ENCODE data around the gene MACROD2.
A peak's percentile ranks its signal among the peaks of the same experiment; 100 is the strongest.

Gene MACROD2

GRCh38 chr20:15639839-15640238 is 1644.5 kb downstream of the MACROD2 start:
- FAIRE-seq (no peak), DNase-seq (ENCODE audit: insufficient read length, low spot score) (no peak)

- no peak for DNase-seq (ENCODE audit: insufficient read length, low spot score)
- FAIRE-seq, result no peak
These were observed 1646.8 kb downstream of the MACROD2 start for GRCh38 chr20:15642109-15642508.

- FAIRE-seq (no peak), DNase-seq (ENCODE audit: insufficient read length, low spot score) (no peak)
These were observed 1647.4 kb downstream of the MACROD2 start for GRCh38 chr20:15642676-15643075.

- no peak for FAIRE-seq
- no peak for DNase-seq (ENCODE audit: insufficient read length, low spot score)
These were observed 1648.4 kb downstream of the MACROD2 start for GRCh38 chr20:15643713-15644112.

- FAIRE-seq (no peak), DNase-seq (ENCODE audit: insufficient read length, low spot score) (no peak)
These were observed 1650.5 kb downstream of the MACROD2 start for GRCh38 chr20:15645816-15646215.

GRCh38 chr20:15653396-15654207 is 1658.3 kb downstream of the MACROD2 start:
- DNase-seq (ENCODE audit: insufficient read length, low spot score) (no peak), FAIRE-seq (no peak)

- FAIRE-seq (peak; percentile 90), DNase-seq (ENCODE audit: insufficient read length, low spot score) (peak; percentile 28)
These were observed 1658.9 kb downstream of the MACROD2 start for GRCh38 chr20:15654208-15654649.

- no peak for FAIRE-seq
These were observed 1660.1 kb downstream of the MACROD2 start for GRCh38 chr20:15655295-15655874.

GRCh38 chr20:15656124-15656523 is 1660.8 kb downstream of the MACROD2 start:
- FAIRE-seq, result no peak
- no peak for DNase-seq (ENCODE audit: insufficient read length, low spot score)

More at GRCh38 chr20:15655295-15655874, 1660.1 kb downstream of the MACROD2 start:
- no peak for DNase-seq (ENCODE audit: insufficient read length, low spot score)

- FAIRE-seq (no peak), DNase-seq (ENCODE audit: insufficient read length, low spot score) (no peak)
These were observed 1663.0 kb downstream of the MACROD2 start for GRCh38 chr20:15658295-15658694.

GRCh38 chr20:15673206-15673605 is 1677.9 kb downstream of the MACROD2 start:
- DNase-seq (ENCODE audit: insufficient read length, low spot score), result no peak
- no peak for FAIRE-seq

GRCh38 chr20:15674253-15675060 is 1679.1 kb downstream of the MACROD2 start:
- DNase-seq (ENCODE audit: insufficient read length, low spot score) (no peak), FAIRE-seq (no peak)

- FAIRE-seq (no peak), DNase-seq (ENCODE audit: insufficient read length, low spot score) (no peak)
These were observed 1679.8 kb downstream of the MACROD2 start for GRCh38 chr20:15675061-15675514.

- FAIRE-seq, result no peak
These were observed 1680.6 kb downstream of the MACROD2 start for GRCh38 chr20:15675813-15676484.

GRCh38 chr20:15676815-15677214 is 1681.5 kb downstream of the MACROD2 start:
- FAIRE-seq, result no peak

More at GRCh38 chr20:15675813-15676484, 1680.6 kb downstream of the MACROD2 start:
- DNase-seq (ENCODE audit: insufficient read length, low spot score), result no peak

GRCh38 chr20:15682690-15683089 is 1687.4 kb downstream of the MACROD2 start:
- no peak for DNase-seq (ENCODE audit: insufficient read length, low spot score)

More at GRCh38 chr20:15676815-15677214, 1681.5 kb downstream of the MACROD2 start:
- no peak for DNase-seq (ENCODE audit: insufficient read length, low spot score)

GRCh38 chr20:15692570-15692969 is 1697.3 kb downstream of the MACROD2 start:
- FAIRE-seq (no peak), DNase-seq (ENCODE audit: insufficient read length, low spot score) (no peak)

More at GRCh38 chr20:15682690-15683089, 1687.4 kb downstream of the MACROD2 start:
- FAIRE-seq, result no peak

- FAIRE-seq (no peak), DNase-seq (ENCODE audit: insufficient read length, low spot score) (no peak)
These were observed 1704.3 kb downstream of the MACROD2 start for GRCh38 chr20:15699431-15700146.

- FAIRE-seq (no peak), DNase-seq (ENCODE audit: insufficient read length, low spot score) (no peak)
These were observed 1704.9 kb downstream of the MACROD2 start for GRCh38 chr20:15700147-15700765.

Data from GM19239 (cell line).